CD4-positive, CD25-positive, alpha-beta regulatory T cell (primary cell): ENCODE data around the gene LBHD1. TPM values are rescaled to one million over a fixed set of nuclear protein-coding genes. Genes with fewer than 3 reads are reported as not detected.
"Not testable (repeated sequence)": the region's sequence is repeated elsewhere in the genome, so short reads cannot be mapped to it uniquely, and the experiment has no call there.

ENCODE experiments used
- ATAC-seq, 2 donors: fragments of 150-1000 bp; cut with Tn5 transposase; one replicate each; pipeline ENCODE4 v1.10.0; 2021; ENCODE audit warnings: low read depth in 2 of 2, moderate number of reproducible peaks in 2 of 2, moderate library complexity in 1 of 2
- DNase-seq, 3 donors: peaks; one replicate each; pipeline versions ENCODE4 v3.0.0 to v3.0.0-alpha.2; 2012 to 2022; ENCODE audit warnings: mixed read lengths in 1 of 3
- H3K27ac ChIP-seq: one replicate; pipeline ENCODE4 v1.7.0; 2013; ENCODE audit warnings: mild to moderate bottlenecking, low read length; ENCODE audit not compliant: insufficient read depth, poor library complexity, severe bottlenecking
- H3K27me3 ChIP-seq: one replicate; pipeline ENCODE4 v1.7.0; 2013; ENCODE audit warnings: low read length; ENCODE audit not compliant: control insufficient read depth, insufficient read depth
- H3K36me3 ChIP-seq: one replicate; pipeline ENCODE4 v1.7.0; 2013; ENCODE audit warnings: mild to moderate bottlenecking, low read length, moderate library complexity; ENCODE audit not compliant: control insufficient read depth, insufficient read depth
- H3K4me1 ChIP-seq: 2 replicates; pipeline ENCODE4 v1.7.0; 2013; ENCODE audit warnings: mild to moderate bottlenecking, low read length; ENCODE audit not compliant: insufficient read depth, control insufficient read depth, poor library complexity, severe bottlenecking
- H3K4me3 ChIP-seq: one replicate; pipeline ENCODE4 v1.7.0; 2013; ENCODE audit warnings: low read depth, mild to moderate bottlenecking, low read length, moderate library complexity
- H3K9me3 ChIP-seq, 2 experiments: 1 replicate in 1 of 2; 2 replicates in 1 of 2; pipeline ENCODE4 v1.7.0; 2013; ENCODE audit warnings: low read length in 2 of 2, mild to moderate bottlenecking in 1 of 2, moderate library complexity in 1 of 2; ENCODE audit not compliant: control insufficient read depth in 2 of 2
- H3K27ac Mint-ChIP-seq, 3 donors: one replicate each; pipeline ENCODE4 v1.8.0; 2020 to 2022; ENCODE audit warnings: mild to moderate bottlenecking in 3 of 3, mixed read lengths in 3 of 3, moderate library complexity in 2 of 3
- H3K27me3 Mint-ChIP-seq: one replicate; pipeline ENCODE4 v1.8.0; 2022; ENCODE audit warnings: mild to moderate bottlenecking, mixed read lengths
- H3K36me3 Mint-ChIP-seq: one replicate; pipeline ENCODE4 v1.8.0; 2020; ENCODE audit warnings: mixed read lengths
- H3K4me1 Mint-ChIP-seq, 4 donors: one replicate each; pipeline ENCODE4 v1.8.0; 2020 to 2022; ENCODE audit warnings: mixed read lengths in 4 of 4, mild to moderate bottlenecking in 1 of 4
- H3K4me3 Mint-ChIP-seq, 4 donors: one replicate each; pipeline ENCODE4 v1.8.0; 2020 to 2022; ENCODE audit warnings: mild to moderate bottlenecking in 4 of 4, mixed read lengths in 4 of 4, moderate library complexity in 3 of 4
- H3K9me3 Mint-ChIP-seq, 7 donors: one replicate each; pipeline ENCODE4 v1.8.0; 2020 to 2022; ENCODE audit warnings: mixed read lengths in 7 of 7, mild to moderate bottlenecking in 3 of 7, moderate library complexity in 2 of 7
- polyA plus RNA-seq, 4 donors: library from polyadenylated mRNA; unstranded; fragments of 300-500 nt; fragmentation: Illumina TruSeq; gene quantifications; one replicate each; pipeline ENCODE4 v1.2.3, GENCODE V29; 2021
- total RNA-seq: library from RNA; stranded (reverse); gene quantifications from one replicate; pipeline ENCODE4 v1.2.3, GENCODE V29; 2022

The LBHD1 gene
- total and polyA plus RNA-seq, 5 donors from 2014 or later: 1.8 to 9.9 (median 2.2) TPM

DNA sequence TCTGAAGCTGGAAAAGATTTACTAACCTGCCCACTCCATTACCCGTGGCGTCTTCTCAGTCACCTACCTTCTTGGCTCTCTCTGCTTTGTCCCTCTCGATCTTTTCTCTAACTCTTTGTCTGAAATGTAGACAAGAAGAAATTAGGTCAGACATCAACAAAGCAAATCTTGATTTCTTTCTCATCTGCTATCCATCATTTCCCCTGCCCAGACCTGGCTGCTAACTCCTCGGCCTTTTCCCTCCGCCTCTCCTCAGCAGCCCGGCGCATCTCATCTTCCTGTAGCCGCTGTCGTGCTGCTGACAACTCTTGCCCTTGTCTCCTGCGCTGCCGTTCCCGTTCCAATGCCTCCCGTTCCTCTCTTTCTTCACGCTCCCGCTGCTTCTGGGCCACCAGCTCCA, 5.6 kb upstream of the LBHD1 start:
- H3K4me3 ChIP-seq: peak overlapping the region; percentile 90
- no peak for ATAC-seq
- Mint-ChIP-seq H3K27ac (peak overlapping the region; percentile 26 to 96 (median 96)), H3K36me3 (peaks cover 18% of the 10 kb centered on the region), H3K4me3 (peak overlapping the region; percentile 91 to 97 (median 94)), H3K4me1 (peaks cover 5 to 55% (median 29%) of the 10 kb centered on the region in 4 donors), H3K9me3 (no peaks in the 10 kb centered on the region), H3K27me3 (no peaks in the 10 kb centered on the region)
- H3K36me3 ChIP-seq: peaks cover 27% of the 10 kb centered on the region
- DNase-seq: no peak
- H3K9me3 ChIP-seq: no peaks in the 10 kb centered on the region
- peaks cover 36% of the 10 kb centered on the region for H3K4me1 ChIP-seq
- no peaks in the 10 kb centered on the region for H3K27me3 ChIP-seq
- peak overlapping the region; percentile 95 for H3K27ac ChIP-seq

GRCh38 chr11:62677156-62677555, 5.1 kb upstream of the LBHD1 start:
- H3K36me3 ChIP-seq: peaks cover 27% of the 10 kb centered on the region
- Mint-ChIP-seq H3K36me3 (peaks cover 18% of the 10 kb centered on the region), H3K4me1 (peaks cover 5 to 60% (median 32%) of the 10 kb centered on the region in 4 donors), H3K4me3 (peak overlapping the region; percentile 91 to 97 (median 94)), H3K27ac (peak overlapping the region; percentile 37 to 96 (median 71)), H3K9me3 (no peaks in the 10 kb centered on the region), H3K27me3 (no peaks in the 10 kb centered on the region)
- peak overlapping the region; percentile 95 for H3K27ac ChIP-seq
- DNase-seq (no peak), ATAC-seq (no peak)
- H3K27me3 ChIP-seq: no peaks in the 10 kb centered on the region
- peaks cover 41% of the 10 kb centered on the region for H3K4me1 ChIP-seq
- no peak overlapping the region for H3K4me3 ChIP-seq
- H3K9me3 ChIP-seq: no peaks in the 10 kb centered on the region

DNA sequence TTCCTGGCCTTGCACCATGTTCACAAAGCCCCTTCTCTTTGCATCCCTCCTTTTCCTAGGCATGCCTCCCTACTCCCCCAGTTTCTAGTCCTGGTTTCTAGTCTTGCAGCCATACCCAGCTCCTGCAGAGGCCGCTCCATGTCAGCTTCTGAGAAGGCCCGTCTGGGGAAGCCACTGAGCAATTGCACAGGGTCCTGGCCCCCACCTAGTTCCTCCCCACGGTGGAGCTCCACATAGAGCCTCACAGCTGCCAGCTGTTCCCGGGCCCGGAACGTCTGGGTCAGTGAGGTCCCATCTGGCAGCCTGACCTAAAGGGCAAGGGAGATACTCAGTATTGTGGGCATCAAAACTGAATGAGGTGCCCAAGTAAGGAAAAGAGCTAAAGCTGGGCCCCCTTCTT, 4.6 kb upstream of the LBHD1 start:
- DNase-seq (no peak), ATAC-seq (no peak)
- H3K27ac ChIP-seq: peak overlapping the region; percentile 33
- peaks cover 27% of the 10 kb centered on the region for H3K36me3 ChIP-seq
- H3K27me3 ChIP-seq: no peaks in the 10 kb centered on the region
- H3K9me3 Mint-ChIP-seq: no peaks in the 10 kb centered on the region
- no peak overlapping the region for H3K4me3 ChIP-seq
- H3K27ac Mint-ChIP-seq: peak overlapping the region in 2 of 3 donors; percentile 29 to 37
- peaks cover 19% of the 10 kb centered on the region for H3K36me3 Mint-ChIP-seq
- peak overlapping the region; percentile 27 to 97 (median 92) for H3K4me3 Mint-ChIP-seq
- H3K4me1 ChIP-seq: peaks cover 45% of the 10 kb centered on the region
- peaks cover 5 to 62% (median 33%) of the 10 kb centered on the region in 4 donors for H3K4me1 Mint-ChIP-seq
- H3K27me3 Mint-ChIP-seq: no peaks in the 10 kb centered on the region
- H3K9me3 ChIP-seq: no peaks in the 10 kb centered on the region

GRCh38 chr11:62675415-62675814, 3.3 kb upstream of the LBHD1 start:
- ATAC-seq, H3K27me3 ChIP-seq, H3K9me3 Mint-ChIP-seq, DNase-seq, H3K27ac Mint-ChIP-seq, H3K27me3 Mint-ChIP-seq, H3K27ac ChIP-seq, H3K4me3 ChIP-seq, H3K9me3 ChIP-seq: not testable (repeated sequence)
- Mint-ChIP-seq H3K4me1 (peaks cover 4 to 69% (median 35%) of the 10 kb centered on the region in 4 donors), H3K36me3 (peaks cover 21% of the 10 kb centered on the region), H3K4me3 (peak overlapping the region in 3 of 4 donors; percentile 5 to 97 (median 88))
- Histone ChIP-seq H3K4me1 (peaks cover 50% of the 10 kb centered on the region), H3K36me3 (peaks cover 27% of the 10 kb centered on the region)

DNA sequence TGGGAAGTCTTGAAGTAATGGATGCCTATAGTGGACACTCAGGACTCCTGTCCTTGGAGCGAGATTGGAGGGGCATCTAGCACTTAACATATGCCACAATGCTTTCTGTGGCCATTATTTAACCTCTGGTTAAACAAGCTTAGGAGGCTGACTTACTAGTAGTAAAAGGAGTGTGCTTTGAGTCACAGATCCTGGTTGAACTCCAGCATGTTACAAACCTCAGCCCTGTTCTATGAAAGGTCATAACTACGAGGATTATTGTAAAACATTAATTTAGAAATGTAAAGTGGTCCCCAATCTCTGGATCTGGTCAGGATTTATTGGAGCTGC, 1.1 kb upstream of the LBHD1 start:
- peak overlapping the region; percentile 84 for H3K27ac ChIP-seq
- ATAC-seq (no peak), DNase-seq (no peak)
- Mint-ChIP-seq H3K27me3 (no peaks in the 10 kb centered on the region), H3K4me1 (peaks cover 8 to 74% (median 35%) of the 10 kb centered on the region in 4 donors), H3K36me3 (peaks cover 24% of the 10 kb centered on the region), H3K4me3 (peak overlapping the region; percentile 83 to 100 (median 98)), H3K9me3 (no peaks in the 10 kb centered on the region), H3K27ac (peak overlapping the region in 2 of 3 donors; percentile 82 to 93)
- H3K27me3 ChIP-seq: no peaks in the 10 kb centered on the region
- H3K4me3 ChIP-seq: peak overlapping the region; percentile 22
- H3K9me3 ChIP-seq: no peaks in the 10 kb centered on the region
- peaks cover 30% of the 10 kb centered on the region for H3K36me3 ChIP-seq
- H3K4me1 ChIP-seq: peaks cover 42% of the 10 kb centered on the region

DNA sequence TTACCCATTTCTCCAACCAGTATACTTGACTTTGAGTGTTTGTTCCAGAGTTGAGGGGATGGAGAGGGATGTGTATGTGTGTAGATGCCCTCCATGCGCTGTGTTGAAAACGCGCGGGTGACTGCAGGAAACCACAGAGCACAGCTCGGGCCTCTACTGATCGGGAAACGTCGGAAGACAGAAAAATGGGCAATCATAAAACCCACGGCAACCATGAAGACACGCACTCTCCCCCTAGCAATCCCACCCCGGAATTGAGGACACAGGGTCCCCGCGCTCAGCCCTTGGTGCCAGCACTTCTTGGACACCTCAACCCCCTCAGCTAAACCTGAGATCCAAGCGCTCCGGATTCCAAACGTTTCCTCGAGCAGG, 845 bp downstream of the LBHD1 start:
- Mint-ChIP-seq H3K4me1 (peaks cover 8 to 78% (median 34%) of the 10 kb centered on the region in 4 donors), H3K9me3 (no peaks in the 10 kb centered on the region), H3K27ac (peak overlapping the region; percentile 90 to 99 (median 98)), H3K27me3 (no peaks in the 10 kb centered on the region), H3K36me3 (peaks cover 11% of the 10 kb centered on the region), H3K4me3 (peak overlapping the region; percentile 97 to 100 (median 99))
- peak overlapping the region; percentile 91 for H3K4me3 ChIP-seq
- DNase-seq (peak in 1 of 3 donors; percentile 71), ATAC-seq (peak; percentile 27 to 32)
- H3K27me3 ChIP-seq: no peaks in the 10 kb centered on the region
- H3K36me3 ChIP-seq: peaks cover 22% of the 10 kb centered on the region
- H3K9me3 ChIP-seq: no peaks in the 10 kb centered on the region
- peaks cover 41% of the 10 kb centered on the region for H3K4me1 ChIP-seq
- peak overlapping the region; percentile 84 for H3K27ac ChIP-seq

DNA sequence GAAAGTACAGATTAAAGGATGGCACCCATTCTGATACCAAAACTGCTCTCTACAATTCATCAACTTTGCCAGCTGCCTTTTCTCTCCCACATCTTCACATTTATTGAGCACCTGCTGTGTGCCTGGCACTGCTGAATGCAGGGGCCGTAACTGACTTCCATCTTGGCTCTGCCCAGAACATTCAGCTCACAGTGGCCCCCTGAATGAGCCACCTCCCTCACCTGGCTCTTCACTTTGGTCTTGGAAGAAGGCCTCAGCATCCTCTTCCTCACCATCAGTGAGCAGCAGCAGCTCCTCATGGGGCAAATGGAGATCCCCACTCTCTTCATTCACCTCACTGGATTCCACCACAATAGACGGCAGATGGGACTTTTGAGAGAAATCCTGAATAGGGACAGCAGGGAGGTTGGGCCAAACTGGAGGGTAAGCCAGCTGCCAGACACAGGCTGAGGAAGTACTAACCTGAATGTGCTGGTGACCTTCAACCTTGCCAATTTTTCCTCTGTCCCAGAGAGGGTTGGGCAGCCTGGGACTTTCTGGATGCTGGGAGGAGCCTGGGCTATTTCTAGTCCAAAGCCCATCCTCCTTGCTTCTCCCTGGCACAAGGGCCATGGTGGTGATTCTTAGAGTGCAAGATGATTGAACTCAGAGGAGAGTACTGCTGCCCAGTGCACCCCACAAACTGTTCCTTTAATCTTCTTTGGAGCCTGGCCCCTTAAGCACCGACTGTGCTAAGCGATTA, 2.5 kb downstream of the LBHD1 start:
- no peaks in the 10 kb centered on the region for H3K27me3 ChIP-seq
- peaks cover 7% of the 10 kb centered on the region for H3K36me3 Mint-ChIP-seq
- H3K9me3 Mint-ChIP-seq: no peaks in the 10 kb centered on the region
- DNase-seq (no peak), ATAC-seq (no peak)
- peak overlapping the region; percentile 24 for H3K27ac ChIP-seq
- peaks cover 8 to 80% (median 36%) of the 10 kb centered on the region in 4 donors for H3K4me1 Mint-ChIP-seq
- H3K4me1 ChIP-seq: peaks cover 50% of the 10 kb centered on the region
- peak overlapping the region; percentile 74 to 100 (median 98) for H3K4me3 Mint-ChIP-seq
- peaks cover 4% of the 10 kb centered on the region for H3K27me3 Mint-ChIP-seq
- no peaks in the 10 kb centered on the region for H3K9me3 ChIP-seq
- H3K36me3 ChIP-seq: peaks cover 16% of the 10 kb centered on the region
- H3K4me3 ChIP-seq: no peak overlapping the region
- H3K27ac Mint-ChIP-seq: peak overlapping the region in 2 of 3 donors; percentile 90

DNA sequence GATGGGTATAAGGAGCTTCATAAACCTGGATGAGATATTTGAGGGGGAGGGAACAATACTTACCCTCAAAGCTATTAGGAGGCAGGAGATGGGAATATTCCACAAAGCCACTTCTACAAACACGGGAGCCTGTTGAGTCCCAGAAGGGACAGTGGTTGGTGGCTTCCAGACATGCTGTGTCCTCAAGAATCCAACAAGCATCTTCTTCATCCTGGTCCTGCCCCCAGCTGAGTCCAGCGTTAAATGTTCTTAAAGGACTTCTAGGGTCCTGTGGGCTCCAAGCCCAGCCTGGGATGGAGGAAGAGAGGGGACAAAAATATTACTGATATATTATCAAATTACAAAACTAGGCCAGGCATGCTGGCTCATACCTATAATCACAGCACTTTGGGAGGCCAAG, 4.6 kb downstream of the LBHD1 start:
- Histone ChIP-seq H3K36me3 (peaks cover 17% of the 10 kb centered on the region), H3K27me3 (no peaks in the 10 kb centered on the region), H3K27ac (no peak overlapping the region), H3K4me1 (peaks cover 53% of the 10 kb centered on the region), H3K9me3 (no peaks in the 10 kb centered on the region), H3K4me3 (peak overlapping the region; percentile 93)
- ATAC-seq (no peak), DNase-seq (no peak)
- H3K27ac Mint-ChIP-seq: peak overlapping the region in 1 of 3 donors; percentile 5
- H3K36me3 Mint-ChIP-seq: peaks cover 10% of the 10 kb centered on the region
- peaks cover 4% of the 10 kb centered on the region for H3K27me3 Mint-ChIP-seq
- peak overlapping the region; percentile 96 to 100 (median 97) for H3K4me3 Mint-ChIP-seq
- H3K4me1 Mint-ChIP-seq: peaks cover 8 to 76% (median 41%) of the 10 kb centered on the region in 4 donors
- H3K9me3 Mint-ChIP-seq: no peaks in the 10 kb centered on the region
